HG03066 (cell line): Measurements from ENCODE around the gene DDX10.

Experiments
- ATAC-seq: cut with Tn5 transposase; IDR thresholded peaks from one replicate; pipeline ENCODE4 v1.9.1; 2021; ENCODE audit warnings: low read depth; ENCODE audit not compliant: unreplicated experiment

DDX10 gene

GRCh38 chr11:108895579-108896480, 231.0 kb downstream of the DDX10 start:
- ATAC-seq, result peak; percentile 89

- ATAC-seq, result no peak
Measured at GRCh38 chr11:108897071-108897481, 232.2 kb downstream of the DDX10 start.

- no peak for ATAC-seq
Measured at GRCh38 chr11:108897916-108898315, 233.0 kb downstream of the DDX10 start.

GRCh38 chr11:108901359-108901758, 236.5 kb downstream of the DDX10 start:
- no peak for ATAC-seq

GRCh38 chr11:108902027-108902469, 237.2 kb downstream of the DDX10 start:
- ATAC-seq, result no peak

GRCh38 chr11:108904480-108904879, 239.6 kb downstream of the DDX10 start:
- no peak for ATAC-seq

- ATAC-seq, result no peak
Measured at GRCh38 chr11:108906329-108906728, 241.5 kb downstream of the DDX10 start.

GRCh38 chr11:108906826-108907225, 242.0 kb downstream of the DDX10 start:
- ATAC-seq, result no peak

DNA sequence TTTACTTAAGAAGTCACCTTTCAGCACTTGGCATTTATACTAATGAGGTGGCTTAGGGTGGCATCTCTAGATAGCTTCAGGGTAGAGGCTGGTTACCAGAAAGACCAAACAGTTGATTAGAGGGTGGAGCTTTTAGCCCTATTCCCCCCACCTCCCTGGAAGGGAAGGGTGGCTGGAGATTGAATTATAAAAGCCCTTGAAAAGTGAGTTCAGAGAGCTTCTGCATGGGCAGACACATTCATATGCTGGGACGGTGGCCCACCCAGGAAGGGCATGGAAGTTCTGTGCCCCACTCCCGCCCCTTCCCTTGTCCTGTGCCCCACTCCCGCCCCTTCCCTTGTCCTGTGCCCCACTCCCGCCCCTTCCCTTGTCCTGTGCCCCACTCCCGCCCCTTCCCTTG, 244.2 kb downstream of the DDX10 start:
- ATAC-seq, result no peak

GRCh38 chr11:108909921-108910320, 245.1 kb downstream of the DDX10 start:
- no peak for ATAC-seq

- no peak for ATAC-seq
Measured at GRCh38 chr11:108912581-108912980, 247.7 kb downstream of the DDX10 start.

- no peak for ATAC-seq
Measured at GRCh38 chr11:108913204-108913603, 248.3 kb downstream of the DDX10 start.

- no peak for ATAC-seq
Measured at GRCh38 chr11:108914211-108914610, 249.3 kb downstream of the DDX10 start.

DNA sequence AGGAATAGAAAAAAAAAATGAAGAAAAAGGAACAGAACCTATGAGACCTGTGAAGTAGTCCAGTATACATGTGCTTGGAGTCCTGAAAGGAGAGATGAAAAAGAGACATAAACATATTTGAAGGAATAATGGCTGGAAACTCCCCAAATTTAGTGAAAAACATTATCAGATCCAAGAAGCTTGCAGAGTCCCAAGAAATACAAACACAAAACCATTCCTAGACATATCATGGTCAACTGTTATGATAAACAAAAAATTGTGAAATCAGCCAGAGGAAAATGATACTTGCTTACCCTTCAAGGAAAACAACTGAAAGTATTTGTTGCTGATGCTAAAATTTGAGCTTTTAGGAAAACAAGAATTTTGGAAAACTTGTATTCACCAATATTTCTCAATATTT, 250.1 kb downstream of the DDX10 start:
- ATAC-seq, result no peak

GRCh38 chr11:108915666-108916065, 250.8 kb downstream of the DDX10 start:
- no peak for ATAC-seq

DNA sequence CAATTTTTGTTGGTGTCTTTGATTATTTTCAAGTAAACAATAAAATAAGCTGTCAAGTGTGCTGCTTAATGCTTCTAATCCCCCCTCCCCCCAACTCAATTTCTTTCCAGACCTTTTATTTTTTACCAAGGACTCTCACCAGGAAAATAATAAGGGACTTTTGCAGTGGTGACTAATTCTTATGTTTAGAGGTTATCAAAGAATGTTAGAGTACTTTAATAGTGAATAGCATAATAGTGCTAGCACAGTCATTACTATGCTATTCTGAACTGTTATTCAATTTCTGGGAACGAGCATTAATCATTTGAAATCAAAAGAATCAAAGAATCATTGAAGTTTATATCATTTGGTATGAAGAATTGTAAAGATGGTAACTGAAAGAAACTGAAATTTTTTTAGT, 251.4 kb downstream of the DDX10 start:
- ATAC-seq, result no peak

DNA sequence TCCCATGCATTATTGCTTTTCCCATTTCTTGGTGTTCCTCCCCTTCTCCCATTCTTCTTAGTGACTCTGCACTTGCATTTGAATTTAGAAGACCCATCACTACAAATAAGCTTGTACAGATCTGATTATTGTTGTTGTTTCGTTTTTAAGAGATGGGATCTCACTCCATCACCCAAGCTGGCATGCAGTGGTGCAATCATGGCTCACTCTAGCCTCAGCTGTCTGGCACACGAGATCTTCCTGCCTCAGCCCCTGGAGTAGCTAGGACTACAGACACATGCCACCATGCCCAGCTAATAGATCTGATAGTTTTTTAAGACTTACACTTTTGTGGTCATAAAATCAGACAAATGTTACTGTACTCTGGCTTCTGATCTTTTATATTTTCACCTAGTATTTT, 252.1 kb downstream of the DDX10 start:
- no peak for ATAC-seq

GRCh38 chr11:108921211-108921610, 256.3 kb downstream of the DDX10 start:
- ATAC-seq, result no peak

DNA sequence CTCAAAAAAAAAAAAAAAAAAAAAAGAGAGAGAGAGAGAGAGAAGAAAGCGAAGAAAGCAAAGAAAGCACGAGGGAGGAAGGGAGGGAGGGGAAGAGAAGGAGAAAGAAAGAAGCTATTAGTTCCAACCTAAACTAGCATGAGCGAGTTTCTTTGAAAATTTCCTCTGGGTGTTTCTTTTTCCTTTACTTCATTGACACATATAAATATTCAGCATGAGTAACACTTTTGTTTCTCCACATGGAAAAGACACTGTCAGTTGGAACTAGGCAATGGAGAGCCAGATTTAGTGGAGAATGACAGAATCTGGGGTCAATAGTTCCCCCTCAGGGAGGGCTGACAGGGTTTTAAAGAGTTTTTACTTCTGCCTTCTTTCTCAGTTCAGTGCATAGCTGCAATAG, 257.4 kb downstream of the DDX10 start:
- ATAC-seq, result no peak

- no peak for ATAC-seq
Measured at GRCh38 chr11:108923413-108923812, 258.5 kb downstream of the DDX10 start.

- no peak for ATAC-seq
Measured at GRCh38 chr11:108926171-108926840, 261.4 kb downstream of the DDX10 start.
